K562 (cell line): ENCODE measurements around the gene ZNF646. TPM values are rescaled to one million over a fixed set of nuclear protein-coding genes. Genes with fewer than 3 reads are reported as not detected.
A peak's percentile ranks its signal among the peaks of the same experiment; 100 is the strongest.

Experiments
- ATAC-seq: fragments of 200-7000 bp; cut with Tn5 transposase; 3 replicates; pipeline ENCODE4 v1.9.1; 2020; ENCODE audit warnings: moderate library complexity
- BruUV-seq: library from RNA; stranded (reverse); fragments of 400-500 nt; replicated peaks from 2 replicates; lab custom pipeline; 2021; lab: Mats Ljungman, UMichigan
- CTCF ChIA-PET: fragments of 300-600 bp; formaldehyde crosslinking; extraction: SDS; loops from one replicate; lab custom pipeline; 2021; ENCODE audit warnings: low intra/inter-chr PET ratio; lab: Yijun Ruan, JAX
- POLR2A ChIA-PET: fragments of 300-600, 350-650 bp; sonication (Branson Sonifier 250); formaldehyde crosslinking; extraction: SDS; loops from one replicate; lab custom pipeline; 2021; ENCODE audit warnings: antibody characterized with exemption, inconsistent platforms; lab: Yijun Ruan, JAX
- DNase-seq, 4 experiments: peaks; one replicate each; pipeline versions ENCODE4 v3.0.0 to v3.0.0-alpha.2; 2011 to 2018; ENCODE audit warnings: low spot score in 3 of 4, mixed read lengths in 3 of 4; ENCODE audit errors: extremely low read depth in 1 of 4
- FAIRE-seq: peaks from 2 replicates; lab custom pipeline; 2011; peaks lifted over from hg19 to GRCh38; lab: Jason Lieb, UNC
- H2AFZ ChIP-seq: 2 replicates; pipeline ENCODE4 v1.6.0; 2011; ENCODE audit warnings: low read depth, low read length, control low read depth, inconsistent platforms
- H3K27ac ChIP-seq: fragments of 200-600 bp; 3 replicates; pipeline ENCODE4 v1.8.0; 2011; ENCODE audit warnings: low read depth, mild to moderate bottlenecking, control low read depth, inconsistent platforms, low read length, moderate library complexity, mixed read lengths; ENCODE audit errors: extremely low read depth
- H3K27me3 ChIP-seq, 2 experiments: fragments of 300-600 bp in 1 of 2; 2 replicates in 1 of 2; 3 replicates in 1 of 2; pipeline versions ENCODE4 v1.6.0 to v1.8.0; 2011; ENCODE audit warnings: inconsistent platforms in 2 of 2, low read length in 2 of 2, mild to moderate bottlenecking in 1 of 2, mixed read lengths in 1 of 2, moderate library complexity in 1 of 2; ENCODE audit not compliant: control insufficient read depth in 2 of 2, insufficient read depth in 2 of 2
- H3K36me3 ChIP-seq: fragments of 300-600 bp; 3 replicates; pipeline ENCODE4 v1.8.0; 2011; ENCODE audit warnings: mild to moderate bottlenecking, low read length, inconsistent platforms; ENCODE audit not compliant: control insufficient read depth, insufficient read depth
- H3K4me1 ChIP-seq, 2 experiments: fragments of 200-600 bp in 1 of 2; replicated peaks in 1 of 2; 2 replicates in 1 of 2; 3 replicates in 1 of 2; pipeline versions ENCODE4 v1.5.1 to v1.8.0; 2011; ENCODE audit warnings: inconsistent platforms in 2 of 2, low read length in 2 of 2, mild to moderate bottlenecking in 1 of 2, mixed read lengths in 1 of 2, moderate library complexity in 1 of 2; ENCODE audit not compliant: control insufficient read depth in 2 of 2, insufficient read depth in 2 of 2
- H3K4me2 ChIP-seq: 2 replicates; pipeline ENCODE4 v1.6.1; 2011; ENCODE audit warnings: low read length, control low read depth, inconsistent platforms, mixed read lengths; ENCODE audit not compliant: insufficient read depth
- H3K4me3 ChIP-seq: fragments of 200-600 bp; sonication (generic), shearing (Covaris generic); 2 replicates; pipeline ENCODE4 v1.5.1; 2016; ENCODE audit warnings: control low read depth, inconsistent platforms
- H3K79me2 ChIP-seq: fragments of 200-600 bp; 3 replicates; pipeline ENCODE4 v1.8.0; 2011; ENCODE audit warnings: low read length, inconsistent platforms; ENCODE audit not compliant: control insufficient read depth, insufficient read depth
- H3K9ac ChIP-seq, 2 experiments: 2 replicates each; pipeline versions ENCODE4 v1.6.0 to v1.6.1; 2011; ENCODE audit warnings: low read depth in 2 of 2, low read length in 2 of 2, control low read depth in 1 of 2, inconsistent platforms in 1 of 2, mild to moderate bottlenecking in 1 of 2, mixed read lengths in 1 of 2; ENCODE audit not compliant: insufficient read depth in 1 of 2
- H3K9me1 ChIP-seq: one replicate; pipeline ENCODE4 v1.6.0; 2011; ENCODE audit warnings: inconsistent platforms, mild to moderate bottlenecking, low read length, moderate library complexity; ENCODE audit not compliant: control insufficient read depth, insufficient read depth
- H3K9me3 ChIP-seq: replicated peaks from 2 replicates; pipeline ENCODE4 v1.5.1; 2011; ENCODE audit warnings: low read depth, low read length, inconsistent platforms; ENCODE audit not compliant: control insufficient read depth, insufficient read depth
- H4K20me1 ChIP-seq: replicated peaks from 2 replicates; pipeline ENCODE4 v1.6.1; 2011; ENCODE audit warnings: low read length, inconsistent platforms, mixed read lengths; ENCODE audit not compliant: control insufficient read depth, insufficient read depth
- CHD1 ChIP-seq: fragments of 200-600 bp; sonication (generic); IDR thresholded peaks from one replicate; pipeline ENCODE4 v1.6.1; 2012; ENCODE audit warnings: mild to moderate bottlenecking, moderate library complexity, low read length, inconsistent platforms
- RUNX1 ChIP-seq: sonication (generic); IDR thresholded peaks from 2 replicates; pipeline ENCODE4 v1.6.1; 2016; ENCODE audit warnings: antibody characterized with exemption, low read depth
- SNIP1 ChIP-seq: fragments of 450-650 bp; IDR thresholded peaks from 2 replicates; pipeline ENCODE4 v1.7.1; 2017; ENCODE audit warnings: low read depth, mild to moderate bottlenecking
- ZNF121 ChIP-seq: sonication (generic); formaldehyde crosslinking; conservative IDR thresholded peaks from 2 replicates; pipeline ENCODE4 v1.8.0; 2022; ENCODE audit warnings: missing genetic modification reagents
- WGBS: fragments of 100-300 bp; shearing (Covaris generic); methylation state at CpG from one replicate; pipeline ENCODE4 v1.1.6; 2016; ENCODE audit warnings: low coverage, mixed read lengths; ENCODE audit not compliant: insufficient coverage; ENCODE audit errors: missing lambda C conversion rate; 5-methylcytosine and 5-hydroxymethylcytosine counted together
- in situ Hi-C: fragments of 300-500 bp; cut with MboI; formaldehyde crosslinking; loops from 4 replicates; pipeline ENCODE4 v1.15.0; 2018; ENCODE audit warnings: inconsistent platforms, mixed read lengths
- intact Hi-C: fragments of 100-400 bp; cut with micrococcal nuclease; formaldehyde crosslinking; loops from 2 replicates; pipeline ENCODE4 v1.14.2; 2022
- polyA plus RNA-seq, 8 experiments: library from polyadenylated mRNA; depleted of rRNA in 4 of 8; stranded (reverse) in 5 of 8; unstranded in 3 of 8; fragments of >200 nt; fragmentation: Nextera tagmentation in 2 of 8; fragmentation: Illumina TruSeq in 1 of 8; extraction: Ambion mirVana in 2 of 8; extraction: Trizol in 1 of 8; gene quantifications; 2 replicates each; pipeline versions ENCODE4 v1.2.1 to v1.2.3, GENCODE V29; 2011 to 2014; ENCODE audit warnings: inconsistent platforms in 1 of 8, missing spikeins in 1 of 8
- total RNA-seq, 7 experiments: library from RNA; depleted of rRNA in 6 of 7; stranded (reverse); fragments of >200 nt in 6 of 7; fragmentation: Illumina TruSeq in 2 of 7; extraction: Trizol in 2 of 7; gene quantifications; 2 replicates each; pipeline versions ENCODE4 v1.2.1 to v1.2.3, GENCODE V29; 2011 to 2021; ENCODE audit warnings: low replicate concordance in 1 of 7

ZNF646 gene
- total and polyA plus RNA-seq, 9 of the 15 experiments (the other 6 are each of a cell fraction or from before 2014, with no cell fraction given) = 0.08 to 20.6 (median 8.0) TPM

DNA sequence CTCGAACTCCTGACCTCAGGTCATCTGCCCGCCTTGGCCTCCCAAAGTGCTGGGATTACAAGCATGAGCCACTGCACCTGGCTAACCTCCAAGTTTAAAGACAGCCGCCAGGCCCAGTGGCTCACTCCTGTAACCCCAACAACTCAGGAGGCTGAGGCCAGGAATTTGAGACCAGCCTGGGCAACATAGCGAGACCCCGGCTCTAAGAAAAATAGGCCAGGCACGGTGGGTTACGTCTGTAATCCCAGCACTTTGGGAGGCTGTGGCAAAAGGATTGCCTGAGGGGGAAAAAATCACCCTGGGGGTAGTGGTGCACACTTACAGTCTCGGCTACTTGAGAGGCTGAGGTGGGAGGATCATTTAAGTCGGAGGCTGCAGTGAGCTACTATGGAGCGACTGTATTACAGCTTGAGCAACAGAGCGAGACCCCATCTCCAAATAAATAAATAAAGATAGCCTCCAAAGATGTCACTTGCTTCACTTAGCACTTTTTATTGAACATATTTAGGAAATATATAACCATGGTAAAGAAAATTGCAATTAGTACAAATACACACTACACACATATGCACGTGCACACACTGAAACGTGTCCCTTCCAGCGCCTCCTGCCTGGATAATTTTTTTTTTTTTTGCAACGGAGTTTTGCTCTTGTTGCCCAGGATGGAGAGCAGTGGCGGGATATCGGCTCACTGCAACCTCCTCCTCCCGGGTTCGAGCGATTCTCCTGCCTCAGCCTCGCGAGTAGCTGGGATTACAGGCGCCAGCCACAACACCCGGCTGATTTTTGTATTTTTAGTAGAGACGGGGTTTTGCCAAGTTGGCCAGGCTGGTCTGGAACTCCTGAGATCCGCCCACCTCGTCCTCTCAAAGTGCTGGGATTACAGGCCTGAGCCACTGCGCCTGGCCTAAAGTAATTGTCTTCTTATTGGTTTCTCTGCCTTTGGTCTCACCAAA is 32.6 kb downstream of the ZNF646 start:
- no TSS peak for BruUV-seq
- Histone ChIP-seq H3K9me1 (no peaks in the 10 kb centered on the region), H3K36me3 (peaks cover 27% of the 10 kb centered on the region; the same call in 2 of the 3 replicates), H3K4me1 (peaks cover 8 to 33% of the 10 kb centered on the region in 2 experiments), H3K9ac (no peak overlapping the region), H4K20me1 (no peaks in the 10 kb centered on the region), H3K27ac (no peak overlapping the region), H2AFZ (no peak overlapping the region), H3K4me3 (no peak overlapping the region), H3K27me3 (no peaks in the 10 kb centered on the region), H3K4me2 (no peak overlapping the region), H3K79me2 (peaks cover 13% of the 10 kb centered on the region), H3K9me3 (no peaks in the 10 kb centered on the region)
- ATAC-seq = no peak
- in situ Hi-C loops = no loop called here
- WGBS = 86% methylated on average over 25 of the region's 28 CpGs
- TF ChIP-seq CHD1 (no peak), SNIP1 (no peak), RUNX1 (no peak), ZNF121 (CRISPR knock-in tag) (peak; percentile 45; the same call in 1 of the 2 replicates)
- intact Hi-C loops = loop anchor here (5.0 kb wide), 1 partner anchor 36 kb away; no protein-coding TSS in a partner anchor
- no peak for FAIRE-seq
- CTCF ChIA-PET = interaction anchor here (0.6 kb wide), 1 partner anchor 216 kb away, joined by 3 read pairs; no protein-coding TSS in a partner anchor
- DNase-seq = no peak
- POLR2A ChIA-PET = interaction anchor here (0.9 to 1.6 kb wide), 3 partner anchors 11 to 73 kb away, joined by 3 to 6 read pairs (median 4); partner anchors contain the start of genes FUS and KAT8
